Measurements from ENCODE around the gene ASB18.

Gene ASB18, protein sequence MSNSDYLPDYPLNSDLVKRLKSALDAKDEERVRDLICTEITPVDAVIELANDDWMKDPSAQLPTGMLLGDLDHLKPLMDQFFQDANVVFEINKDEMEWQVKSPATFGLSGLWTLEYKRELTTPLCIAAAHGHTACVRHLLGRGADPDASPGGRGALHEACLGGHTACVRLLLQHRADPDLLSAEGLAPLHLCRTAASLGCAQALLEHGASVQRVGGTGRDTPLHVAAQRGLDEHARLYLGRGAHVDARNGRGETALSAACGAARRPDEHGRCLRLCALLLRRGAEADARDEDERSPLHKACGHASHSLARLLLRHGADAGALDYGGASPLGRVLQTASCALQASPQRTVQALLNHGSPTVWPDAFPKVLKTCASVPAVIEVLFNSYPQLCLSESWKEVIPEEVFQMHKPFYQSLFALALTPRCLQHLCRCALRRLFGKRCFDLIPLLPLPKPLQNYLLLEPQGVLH

DNA sequence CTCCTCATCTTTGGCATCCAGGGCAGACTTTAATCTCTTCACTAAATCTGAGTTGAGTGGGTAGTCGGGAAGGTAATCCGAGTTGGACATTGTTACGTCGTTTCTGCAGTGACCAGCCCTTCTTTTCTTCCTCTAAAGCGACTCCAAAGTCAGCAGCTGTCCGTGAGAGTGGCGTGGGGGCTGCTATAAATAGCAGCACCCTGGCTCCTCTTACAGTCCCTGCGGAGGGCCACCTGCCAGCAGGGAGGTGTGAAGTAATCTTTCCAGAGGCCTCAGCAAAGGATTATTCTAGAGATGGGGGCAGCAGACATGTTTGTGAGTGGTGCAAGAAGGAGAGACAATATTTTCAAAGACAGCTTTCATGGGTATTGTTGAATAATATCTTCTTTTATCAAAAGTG, at the start of gene ASB18:
ASB18 (minus strand) TSS at position 151 of the 400 bp plus-strand sequence; CDS start at position 90, 61 bp downstream.
- Histone ChIP-seq H3K9ac (no peak within 1 kb of the TSS), H3K9me3 (ENCODE audit: control insufficient read depth, low read length) (no peaks in the 10 kb centered on the region), H3K4me1 (no peaks in the 10 kb centered on the region), H3K36me3 (ENCODE audit: control insufficient read depth, insufficient read depth, low read length) (no peaks in the 10 kb centered on the region), H2AFZ (peak within 1 kb of the TSS; percentile 6), H3K27ac (no peak within 1 kb of the TSS), H3K4me3 (ENCODE audit: low read depth, low read length) (no peak within 1 kb of the TSS), H3K79me2 (no peaks in the 10 kb centered on the region), H3K4me2 (ENCODE audit: low read length) (no peak within 1 kb of the TSS), H3K27me3 (ENCODE audit: control insufficient read depth, insufficient read depth, low read length) (no peaks in the 10 kb centered on the region)
- TF ChIP-seq, protein P1, sequence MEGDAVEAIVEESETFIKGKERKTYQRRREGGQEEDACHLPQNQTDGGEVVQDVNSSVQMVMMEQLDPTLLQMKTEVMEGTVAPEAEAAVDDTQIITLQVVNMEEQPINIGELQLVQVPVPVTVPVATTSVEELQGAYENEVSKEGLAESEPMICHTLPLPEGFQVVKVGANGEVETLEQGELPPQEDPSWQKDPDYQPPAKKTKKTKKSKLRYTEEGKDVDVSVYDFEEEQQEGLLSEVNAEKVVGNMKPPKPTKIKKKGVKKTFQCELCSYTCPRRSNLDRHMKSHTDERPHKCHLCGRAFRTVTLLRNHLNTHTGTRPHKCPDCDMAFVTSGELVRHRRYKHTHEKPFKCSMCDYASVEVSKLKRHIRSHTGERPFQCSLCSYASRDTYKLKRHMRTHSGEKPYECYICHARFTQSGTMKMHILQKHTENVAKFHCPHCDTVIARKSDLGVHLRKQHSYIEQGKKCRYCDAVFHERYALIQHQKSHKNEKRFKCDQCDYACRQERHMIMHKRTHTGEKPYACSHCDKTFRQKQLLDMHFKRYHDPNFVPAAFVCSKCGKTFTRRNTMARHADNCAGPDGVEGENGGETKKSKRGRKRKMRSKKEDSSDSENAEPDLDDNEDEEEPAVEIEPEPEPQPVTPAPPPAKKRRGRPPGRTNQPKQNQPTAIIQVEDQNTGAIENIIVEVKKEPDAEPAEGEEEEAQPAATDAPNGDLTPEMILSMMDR (IDR thresholded peaks at IDR 0.05): no peak

DNA sequence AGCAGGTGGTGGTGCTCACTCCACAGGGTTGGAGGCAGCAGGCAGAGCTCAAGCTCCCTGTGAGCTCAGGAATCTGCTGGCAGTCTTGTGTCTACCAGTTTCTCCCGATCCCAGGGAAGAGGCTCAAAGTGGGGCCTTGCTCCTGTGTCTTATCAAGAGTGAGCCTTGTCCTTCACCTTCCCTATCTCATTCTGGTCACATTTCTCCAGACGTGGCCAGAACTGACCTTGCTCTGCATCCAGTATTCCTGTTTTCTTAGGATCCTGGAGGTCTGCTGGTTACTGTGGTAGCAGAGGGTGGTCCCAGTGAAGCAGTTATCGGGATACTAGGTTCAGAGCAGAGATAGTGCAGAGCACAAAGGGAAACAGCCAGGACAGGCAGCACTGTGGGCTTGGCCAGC, 47.1 kb upstream of the ASB18 start:
- H3K9me3 ChIP-seq (ENCODE audit: control insufficient read depth, low read length): no peaks in the 10 kb centered on the region
- H3K79me2 ChIP-seq: no peaks in the 10 kb centered on the region
- H3K27ac ChIP-seq: no peak overlapping the region
- H3K4me3 ChIP-seq (ENCODE audit: low read depth, low read length): no peak overlapping the region
- TF ChIP-seq, protein P1 (IDR thresholded peaks at IDR 0.05): no peak
- H3K27me3 ChIP-seq (ENCODE audit: control insufficient read depth, insufficient read depth, low read length): no peaks in the 10 kb centered on the region
- H2AFZ ChIP-seq: no peak overlapping the region
- no peak overlapping the region for H3K9ac ChIP-seq
- H3K36me3 ChIP-seq (ENCODE audit: control insufficient read depth, insufficient read depth, low read length): no peaks in the 10 kb centered on the region
- no peak overlapping the region for H3K4me2 ChIP-seq (ENCODE audit: low read length)
- no peaks in the 10 kb centered on the region for H3K4me1 ChIP-seq

DNA sequence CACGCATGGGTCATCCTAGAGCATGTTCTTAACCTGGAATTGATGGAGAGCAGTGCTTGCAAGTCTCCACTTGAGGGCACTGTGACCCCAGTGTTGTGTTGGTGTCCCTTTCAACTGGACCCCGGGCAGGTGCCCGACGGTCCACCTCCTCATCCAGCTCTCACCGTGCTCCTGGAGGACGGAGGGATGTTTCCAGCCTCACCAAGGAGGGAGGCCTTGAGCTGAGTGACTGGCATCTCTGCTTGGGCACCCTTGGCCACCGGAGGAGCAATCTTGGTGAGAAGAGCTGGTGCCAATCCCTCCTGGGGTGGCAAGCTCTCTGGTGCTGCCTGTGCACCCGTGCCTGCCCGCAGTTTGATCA, 45.4 kb upstream of the ASB18 start:
- Histone ChIP-seq H3K79me2 (no peaks in the 10 kb centered on the region), H3K4me2 (ENCODE audit: low read length) (no peak overlapping the region), H3K4me3 (ENCODE audit: low read depth, low read length) (no peak overlapping the region), H3K27ac (no peak overlapping the region), H3K9me3 (ENCODE audit: control insufficient read depth, low read length) (no peaks in the 10 kb centered on the region), H3K27me3 (ENCODE audit: control insufficient read depth, insufficient read depth, low read length) (no peaks in the 10 kb centered on the region), H3K36me3 (ENCODE audit: control insufficient read depth, insufficient read depth, low read length) (no peaks in the 10 kb centered on the region), H3K4me1 (no peaks in the 10 kb centered on the region), H3K9ac (no peak overlapping the region), H2AFZ (no peak overlapping the region)
- TF ChIP-seq, protein P1 (IDR thresholded peaks at IDR 0.05): peak; percentile 7

DNA sequence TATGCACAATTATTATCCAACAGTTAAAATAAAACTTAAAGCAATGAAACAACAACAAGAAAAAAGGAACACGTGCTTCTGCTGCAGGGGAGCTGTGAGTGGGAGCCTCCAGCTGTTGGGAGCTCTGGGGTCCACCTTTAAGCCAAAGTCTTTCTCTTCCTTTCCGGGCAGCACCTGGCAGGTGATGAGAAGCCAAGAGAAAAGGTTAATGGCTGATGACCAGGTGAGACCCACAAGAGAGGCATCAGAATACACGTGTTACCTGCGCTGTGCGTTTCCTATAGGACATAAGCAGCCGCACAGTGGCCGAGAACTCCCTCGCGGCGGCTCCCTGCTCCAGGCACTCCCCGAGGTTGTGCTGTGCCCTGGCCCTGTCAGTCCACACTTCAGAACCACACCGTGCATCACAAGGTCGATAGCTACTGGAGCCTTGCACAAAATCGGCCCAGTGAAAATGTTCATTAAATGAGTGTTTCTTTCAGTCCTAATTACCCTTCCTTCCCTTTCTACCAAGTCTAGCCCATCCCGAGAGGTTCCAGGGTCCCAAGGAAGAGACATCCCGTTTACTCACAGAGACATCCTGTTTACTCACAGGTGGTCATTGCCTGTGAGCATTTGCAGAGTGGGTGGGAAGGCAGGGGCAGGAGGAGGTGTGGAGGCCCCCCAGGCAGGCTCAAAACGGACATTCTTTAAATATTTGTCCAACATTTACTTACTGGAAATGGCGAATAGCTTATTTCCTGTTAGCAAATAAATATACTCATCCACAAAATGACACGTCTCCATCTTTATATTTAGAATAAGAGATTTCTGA, 44.9 kb upstream of the ASB18 start:
- H3K4me2 ChIP-seq (ENCODE audit: low read length): no peak overlapping the region

More for the DNA sequence above, 44.9 kb upstream of the ASB18 start:
- Histone ChIP-seq H3K9ac (no peak overlapping the region), H3K4me3 (ENCODE audit: low read depth, low read length) (no peak overlapping the region), H3K27me3 (ENCODE audit: control insufficient read depth, insufficient read depth, low read length) (no peaks in the 10 kb centered on the region), H3K79me2 (no peaks in the 10 kb centered on the region), H3K4me1 (no peaks in the 10 kb centered on the region), H3K27ac (no peak overlapping the region), H3K36me3 (ENCODE audit: control insufficient read depth, insufficient read depth, low read length) (no peaks in the 10 kb centered on the region), H3K9me3 (ENCODE audit: control insufficient read depth, low read length) (no peaks in the 10 kb centered on the region), H2AFZ (no peak overlapping the region)
- TF ChIP-seq, protein P1 (IDR thresholded peaks at IDR 0.05): no peak

All from parathyroid adenoma (tissue), 2 donors.